Muscle of arm (tissue), 14 donors: ENCODE measurements around the gene HIPK4. TPM values are rescaled to one million over a fixed set of nuclear protein-coding genes. Genes with fewer than 3 reads are reported as not detected.
"Not testable (repeated sequence)": the region's sequence is repeated elsewhere in the genome, so short reads cannot be mapped to it uniquely, and the experiment has no call there.

ENCODE experiments used
- DNase-seq: peaks from one replicate; pipeline ENCODE4 v3.0.0-alpha.2; 2013
- long read RNA-seq, 11 donors: transcript quantifications; one replicate each; lab custom pipeline, GENCODE V29; 2026
- polyA plus RNA-seq, 12 donors: library from polyadenylated mRNA; unstranded; fragments of 120-200 nt; gene quantifications; one replicate each; pipeline ENCODE4 v1.2.1, GENCODE V29; 2013; ENCODE audit not compliant: insufficient read length in 12 of 12

Gene HIPK4
- 1 to 10 TPM in 6 of 12 donors, under 1 TPM in 4, not detected in 2; 0.77 to 2.0 (median 1.2) TPM for polyA plus RNA-seq
- long read RNA-seq, donor 1: 0 reads
- long read RNA-seq, donor 2: 0 reads
- long read RNA-seq, donor 3: 0 reads
- long read RNA-seq, donor 4: 0 reads
- long read RNA-seq, donor 5: 0 reads
- long read RNA-seq, donor 6: 0 reads
- long read RNA-seq, donor 7: 0 reads
- long read RNA-seq, donor 8: 0 reads
- long read RNA-seq, donor 9: 0 reads
- long read RNA-seq, donor 10: 0 reads
- long read RNA-seq, donor 11: 0 reads

GRCh38 chr19:40390084-40390742 is at the start of gene HIPK4:
HIPK4 (minus strand) TSS chr19:40390181; CDS start chr19:40389902, 279 bp downstream.
- no peak for DNase-seq

- DNase-seq: no peak
These were observed 48.3 kb upstream of the HIPK4 start for GRCh38 chr19:40438284-40438683.

- peak; percentile 94 for DNase-seq
These were observed 43.6 kb upstream of the HIPK4 start for GRCh38 chr19:40433391-40434216.

- not testable (repeated sequence) for DNase-seq
These were observed 42.8 kb upstream of the HIPK4 start for GRCh38 chr19:40432760-40433159.

GRCh38 chr19:40431698-40432097 is 41.7 kb upstream of the HIPK4 start:
- no peak for DNase-seq

- DNase-seq: not testable (repeated sequence)
These were observed 40.3 kb upstream of the HIPK4 start for GRCh38 chr19:40430242-40430641.

- DNase-seq: not testable (repeated sequence)
These were observed 38.2 kb upstream of the HIPK4 start for GRCh38 chr19:40428197-40428596.

- peak; percentile 99 for DNase-seq
These were observed 35.7 kb upstream of the HIPK4 start, which contains the start of gene SERTAD1 for GRCh38 chr19:40425450-40426287. SERTAD1 (minus strand) TSS chr19:40425992; CDS start chr19:40423546, 2,446 bp downstream.

GRCh38 chr19:40424637-40425449 is 34.9 kb upstream of the HIPK4 start:
- peak; percentile 69 for DNase-seq

GRCh38 chr19:40423938-40424337 is 34.0 kb upstream of the HIPK4 start:
- no peak for DNase-seq

- no peak for DNase-seq
These were observed 33.0 kb upstream of the HIPK4 start for GRCh38 chr19:40422748-40423566.

GRCh38 chr19:40421993-40422747 is 32.2 kb upstream of the HIPK4 start:
- no peak for DNase-seq

- DNase-seq: peak; percentile 96
These were observed 31.1 kb upstream of the HIPK4 start for GRCh38 chr19:40420766-40421765.

GRCh38 chr19:40420451-40420765 is 30.4 kb upstream of the HIPK4 start:
- no peak for DNase-seq

GRCh38 chr19:40419780-40420179 is 29.8 kb upstream of the HIPK4 start:
- DNase-seq: no peak

- DNase-seq: no peak
These were observed 29.2 kb upstream of the HIPK4 start for GRCh38 chr19:40419066-40419612.

- DNase-seq: no peak
These were observed 28.1 kb upstream of the HIPK4 start for GRCh38 chr19:40418040-40418439.

- DNase-seq: no peak
These were observed 27.6 kb upstream of the HIPK4 start for GRCh38 chr19:40417643-40417981.
